Right renal pelvis (tissue), 4 donors: ENCODE results near the gene RFFL. TPM values are rescaled to one million over a fixed set of nuclear protein-coding genes. Genes with fewer than 3 reads are reported as not detected.
A peak's percentile ranks its signal among the peaks of the same experiment; 100 is the strongest.
"Not testable (repeated sequence)": the region's sequence is repeated elsewhere in the genome, so short reads cannot be mapped to it uniquely, and the experiment has no call there.

Source experiments
- DNase-seq, 4 donors: peaks; one replicate each; pipeline ENCODE4 v3.0.0-alpha.2; 2013; ENCODE audit warnings: low read depth in 4 of 4, low spot score in 3 of 4, missing footprints in 1 of 4
- polyA plus RNA-seq, 4 donors: library from polyadenylated mRNA; unstranded; fragments of 120-200 nt; gene quantifications; one replicate each; pipeline ENCODE4 v1.2.1, GENCODE V29; 2013; ENCODE audit not compliant: insufficient read length in 4 of 4

Gene RFFL
- 10 to 100 TPM; 20.8 to 26.1 (median 23.2) TPM for polyA plus RNA-seq

GRCh38 chr17:35063514-35064223, at the start of gene RFFL:
RFFL (minus strand) TSS chr17:35063707; CDS start chr17:35026553, 37,154 bp downstream.
- DNase-seq = peak; percentile 35 to 69 (median 56)

- not testable (repeated sequence) for DNase-seq
Measured at GRCh38 chr17:35110791-35111190, 47.3 kb upstream of the RFFL start.

GRCh38 chr17:35104844-35105450, 41.4 kb upstream of the RFFL start:
- DNase-seq = no peak

- no peak for DNase-seq
Measured at GRCh38 chr17:35103271-35103670, 39.8 kb upstream of the RFFL start.

GRCh38 chr17:35101725-35102124, 38.2 kb upstream of the RFFL start:
- DNase-seq = no peak

GRCh38 chr17:35101036-35101435, 37.5 kb upstream of the RFFL start:
- DNase-seq = no peak

GRCh38 chr17:35099908-35100307, 36.4 kb upstream of the RFFL start:
- DNase-seq = no peak

GRCh38 chr17:35097776-35098175, 34.3 kb upstream of the RFFL start:
- DNase-seq = no peak

- DNase-seq = no peak
Measured at GRCh38 chr17:35095741-35096140, 32.2 kb upstream of the RFFL start.

GRCh38 chr17:35094902-35095301, 31.4 kb upstream of the RFFL start:
- no peak for DNase-seq

- DNase-seq = not testable (repeated sequence)
Measured at GRCh38 chr17:35090707-35091106, 27.2 kb upstream of the RFFL start.

GRCh38 chr17:35089586-35090296, 26.2 kb upstream of the RFFL start:
- no peak for DNase-seq

GRCh38 chr17:35088881-35089585, 25.5 kb upstream of the RFFL start:
- DNase-seq = peak; percentile 67 to 77 (median 72)

GRCh38 chr17:35088356-35088880, 24.9 kb upstream of the RFFL start:
- peak in 3 of 4 donors; percentile 18 to 35 (median 33) for DNase-seq

- DNase-seq = peak in 1 of 4 donors; percentile 7
Measured at GRCh38 chr17:35087731-35088355, 24.3 kb upstream of the RFFL start.

GRCh38 chr17:35086931-35087573, 23.5 kb upstream of the RFFL start:
- no peak for DNase-seq

- no peak for DNase-seq
Measured at GRCh38 chr17:35086164-35086563, 22.7 kb upstream of the RFFL start.

GRCh38 chr17:35084987-35085386, 21.5 kb upstream of the RFFL start:
- DNase-seq = no peak

- DNase-seq = no peak
Measured at GRCh38 chr17:35083071-35083470, 19.6 kb upstream of the RFFL start.
